ENCODE results near the gene CYP2C19.

Gene CYP2C19

GRCh38 chr10:94902080-94902479 is 139.6 kb downstream of the CYP2C19 start:
- TF ChIP-seq FOXP2 (optimal IDR thresholded peaks at IDR 0.05; ENCODE audit: borderline replicate concordance, extremely low read depth, extremely low read length, insufficient read depth) (no peak), REST (IDR thresholded peaks at IDR 0.05; ENCODE audit: insufficient read depth in 1 of 2, low read depth in 2 of 2, low read length in 2 of 2) (no peak), POLR2AphosphoS5 (IDR thresholded peaks at IDR 0.05; ENCODE audit: low read depth, low read length) (no peak), SIN3A (IDR thresholded peaks at IDR 0.05; ENCODE audit: borderline replicate concordance, insufficient read depth, low read length) (no peak), TAF1 (IDR thresholded peaks at IDR 0.05; ENCODE audit: borderline replicate concordance, insufficient read depth, low read length) (no peak)

GRCh38 chr10:94902570-94902969 is 140.1 kb downstream of the CYP2C19 start:
- TF ChIP-seq FOXP2 (optimal IDR thresholded peaks at IDR 0.05; ENCODE audit: borderline replicate concordance, extremely low read depth, extremely low read length, insufficient read depth) (no peak), TAF1 (IDR thresholded peaks at IDR 0.05; ENCODE audit: borderline replicate concordance, insufficient read depth, low read length) (no peak), POLR2AphosphoS5 (IDR thresholded peaks at IDR 0.05; ENCODE audit: low read depth, low read length) (no peak), SIN3A (IDR thresholded peaks at IDR 0.05; ENCODE audit: borderline replicate concordance, insufficient read depth, low read length) (no peak)

Data from PFSK-1 (cell line).